SJSA1 (cell line): ENCODE results near the gene F2RL1. TPM values are rescaled to one million over a fixed set of nuclear protein-coding genes. Genes with fewer than 3 reads are reported as not detected.
"Not testable (repeated sequence)": the region's sequence is repeated elsewhere in the genome, so short reads cannot be mapped to it uniquely, and the experiment has no call there.

Experiments used
- DNase-seq, 2 experiments: peaks; one replicate each; pipeline ENCODE4 v3.0.0-alpha.2; 2015 to 2020; ENCODE audit warnings: low spot score in 2 of 2, low read depth in 1 of 2
- H3K27ac ChIP-seq: fragments of 250-450 bp; sonication (Bioruptor Pico); 2 replicates; pipeline ENCODE4 v1.5.1; 2020; ENCODE audit warnings: mild to moderate bottlenecking, moderate library complexity
- H3K27me3 ChIP-seq: fragments of 250-450 bp; sonication (Bioruptor Pico); replicated peaks from 2 replicates; pipeline ENCODE4 v1.5.1; 2020; ENCODE audit warnings: mild to moderate bottlenecking, moderate library complexity
- H3K36me3 ChIP-seq: fragments of 250-450 bp; sonication (Bioruptor Pico); 2 replicates; pipeline ENCODE4 v1.5.1; 2020; ENCODE audit warnings: mild to moderate bottlenecking
- H3K4me1 ChIP-seq: fragments of 250-450 bp; sonication (Bioruptor Pico); replicated peaks from 2 replicates; pipeline ENCODE4 v1.6.1; 2021; ENCODE audit warnings: mild to moderate bottlenecking
- H3K4me3 ChIP-seq: fragments of 250-450 bp; sonication (Bioruptor Pico); 2 replicates; pipeline ENCODE4 v1.5.1; 2020; ENCODE audit warnings: mild to moderate bottlenecking
- H3K9me3 ChIP-seq: fragments of 250-450 bp; sonication (Bioruptor Pico); replicated peaks from 2 replicates; pipeline ENCODE4 v1.5.1; 2020; ENCODE audit warnings: mild to moderate bottlenecking
- total RNA-seq: library from RNA; depleted of rRNA; stranded (reverse); fragments of >200 nt; shearing (Covaris generic); gene quantifications from 2 replicates; pipeline ENCODE4 v1.2.3, GENCODE V29; 2014

The F2RL1 gene
- total RNA-seq, 1 experiment from 2014 or later, result 1.2 TPM

GRCh38 chr5:76791461-76791860 is 27.4 kb upstream of the F2RL1 start:
- DNase-seq, result peak in 1 of 2 experiments; percentile 37
- peaks cover 3% of the 10 kb centered on the region; the same call in 1 of the 2 replicates for H3K9me3 ChIP-seq
- H3K27ac ChIP-seq, result peak overlapping the region; percentile 96

DNA sequence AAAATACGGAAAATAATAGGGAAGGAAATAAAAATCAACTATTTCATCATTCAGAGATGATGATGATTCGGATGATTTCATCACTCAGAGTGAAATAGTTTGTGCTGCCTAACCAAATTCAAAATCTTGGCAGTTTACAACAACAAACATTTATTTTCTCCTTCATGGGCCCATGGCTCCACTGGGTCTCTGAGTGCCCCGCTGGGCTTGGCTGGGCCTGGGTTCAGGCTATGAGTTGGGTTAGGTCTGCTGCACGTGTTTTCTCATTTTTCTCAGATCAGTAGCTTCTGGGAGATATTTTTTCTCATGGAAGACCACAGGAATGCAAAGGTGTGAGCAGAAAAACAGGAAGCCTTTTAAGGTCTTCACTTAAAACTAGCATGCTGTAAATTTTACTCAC is 24.0 kb upstream of the F2RL1 start:
- Histone ChIP-seq H3K27me3 (no peaks in the 10 kb centered on the region), H3K27ac (no peak overlapping the region), H3K4me1 (peaks cover 20% of the 10 kb centered on the region), H3K36me3 (no peaks in the 10 kb centered on the region), H3K9me3 (no peaks in the 10 kb centered on the region), H3K4me3 (no peak overlapping the region)
- DNase-seq, result no peak

More at GRCh38 chr5:76791461-76791860, 27.4 kb upstream of the F2RL1 start:
- H3K4me1 ChIP-seq, result peaks cover 27% of the 10 kb centered on the region
- no peaks in the 10 kb centered on the region for H3K36me3 ChIP-seq
- no peak overlapping the region for H3K4me3 ChIP-seq
- no peaks in the 10 kb centered on the region for H3K27me3 ChIP-seq

GRCh38 chr5:76799588-76799987 is 19.2 kb upstream of the F2RL1 start:
- H3K27ac ChIP-seq, result no peak overlapping the region
- no peak overlapping the region for H3K4me3 ChIP-seq
- no peaks in the 10 kb centered on the region for H3K9me3 ChIP-seq
- no peaks in the 10 kb centered on the region for H3K27me3 ChIP-seq
- H3K36me3 ChIP-seq, result no peaks in the 10 kb centered on the region
- DNase-seq, result no peak
- H3K4me1 ChIP-seq, result 0 out of 2 replicates have a peak, but pooled peaks cover 6% of the 10 kb centered on the region

DNA sequence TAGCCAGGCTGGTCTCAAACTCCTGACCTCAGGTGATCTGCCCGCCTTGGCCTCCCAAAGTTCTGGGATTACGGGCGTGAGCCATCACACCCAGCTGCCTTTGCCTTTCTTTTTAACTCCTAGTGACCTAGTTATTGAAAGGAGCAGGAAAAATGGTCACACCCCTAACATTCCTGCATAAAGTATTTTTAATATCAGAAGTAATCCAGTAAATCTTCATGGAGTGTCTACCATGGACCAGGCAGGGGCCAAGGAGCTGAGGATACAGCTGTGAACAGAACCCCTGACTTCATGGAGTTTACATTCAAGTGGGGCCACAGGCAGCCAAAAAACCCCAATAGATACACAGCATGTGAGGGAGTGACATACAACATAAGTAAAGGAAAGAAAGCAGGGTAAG is 18.3 kb upstream of the F2RL1 start:
- DNase-seq, result no peak
- Histone ChIP-seq H3K27me3 (no peaks in the 10 kb centered on the region), H3K9me3 (no peaks in the 10 kb centered on the region), H3K4me1 (peaks cover 11% of the 10 kb centered on the region), H3K4me3 (no peak overlapping the region), H3K27ac (no peak overlapping the region), H3K36me3 (no peaks in the 10 kb centered on the region)

DNA sequence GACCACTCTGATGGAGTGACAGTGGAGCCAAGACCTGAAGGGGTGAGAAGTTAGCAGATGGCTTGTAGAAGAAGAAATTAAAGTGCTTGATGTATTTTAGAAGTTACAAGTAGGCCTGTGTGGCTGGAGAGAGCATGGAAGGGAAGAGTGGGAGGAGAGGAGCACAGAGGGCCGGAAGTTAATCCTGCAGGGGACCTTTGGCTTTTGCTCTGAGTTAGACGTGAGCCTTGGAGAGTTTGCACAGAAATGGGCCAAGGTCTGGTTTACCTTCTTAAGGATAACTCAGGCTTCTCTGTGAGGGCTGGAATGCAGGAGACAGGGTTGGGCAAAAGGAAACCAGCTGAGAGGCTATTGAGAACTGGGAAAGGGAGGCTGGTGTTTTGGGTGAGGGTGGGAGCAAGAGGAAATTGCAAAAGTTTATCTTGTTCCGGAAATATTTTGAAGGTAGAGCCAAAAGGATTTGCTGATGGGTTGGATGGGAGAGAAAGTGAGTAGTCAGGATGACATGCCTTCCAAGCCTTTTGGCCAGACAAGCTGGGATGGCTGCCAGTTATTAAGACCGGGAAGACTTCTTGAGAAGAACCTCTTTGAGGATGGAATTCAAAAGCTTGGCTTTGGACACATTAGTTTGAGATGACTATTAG is 17.5 kb upstream of the F2RL1 start:
- DNase-seq, result no peak
- H3K9me3 ChIP-seq, result no peaks in the 10 kb centered on the region
- no peaks in the 10 kb centered on the region for H3K36me3 ChIP-seq
- no peak overlapping the region for H3K4me3 ChIP-seq
- no peak overlapping the region for H3K27ac ChIP-seq
- H3K27me3 ChIP-seq, result no peaks in the 10 kb centered on the region
- H3K4me1 ChIP-seq, result peaks cover 18% of the 10 kb centered on the region

- Histone ChIP-seq H3K27me3 (no peaks in the 10 kb centered on the region), H3K36me3 (no peaks in the 10 kb centered on the region), H3K4me1 (peaks cover 23% of the 10 kb centered on the region), H3K27ac (no peak overlapping the region), H3K4me3 (no peak overlapping the region), H3K9me3 (no peaks in the 10 kb centered on the region)
- no peak for DNase-seq
Observed at GRCh38 chr5:76801803-76802195, 17.0 kb upstream of the F2RL1 start.

DNA sequence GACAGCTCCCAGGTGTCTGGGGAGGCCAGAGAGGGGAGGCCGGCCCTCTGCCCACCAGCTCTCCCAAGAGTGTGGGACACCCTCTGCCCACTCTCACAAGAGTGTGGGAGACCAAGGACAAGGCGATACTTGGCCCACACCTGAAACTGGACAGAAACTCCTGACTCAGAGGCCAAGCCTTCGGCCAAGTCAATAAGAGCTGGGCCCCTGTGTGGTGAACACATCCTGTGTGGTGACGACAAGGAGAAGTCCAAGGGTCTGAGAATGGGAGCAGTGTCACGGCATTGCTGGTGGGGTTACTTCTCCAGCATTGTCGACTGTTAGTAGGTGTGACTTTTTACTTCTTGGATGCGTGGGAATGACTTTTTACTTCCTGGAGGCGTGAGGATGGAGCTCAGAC is 14.6 kb upstream of the F2RL1 start:
- Histone ChIP-seq H3K36me3 (no peaks in the 10 kb centered on the region), H3K4me1 (peaks cover 37% of the 10 kb centered on the region), H3K9me3 (no peaks in the 10 kb centered on the region), H3K27me3 (no peaks in the 10 kb centered on the region), H3K27ac (no peak overlapping the region), H3K4me3 (no peak overlapping the region)
- DNase-seq, result no peak

DNA sequence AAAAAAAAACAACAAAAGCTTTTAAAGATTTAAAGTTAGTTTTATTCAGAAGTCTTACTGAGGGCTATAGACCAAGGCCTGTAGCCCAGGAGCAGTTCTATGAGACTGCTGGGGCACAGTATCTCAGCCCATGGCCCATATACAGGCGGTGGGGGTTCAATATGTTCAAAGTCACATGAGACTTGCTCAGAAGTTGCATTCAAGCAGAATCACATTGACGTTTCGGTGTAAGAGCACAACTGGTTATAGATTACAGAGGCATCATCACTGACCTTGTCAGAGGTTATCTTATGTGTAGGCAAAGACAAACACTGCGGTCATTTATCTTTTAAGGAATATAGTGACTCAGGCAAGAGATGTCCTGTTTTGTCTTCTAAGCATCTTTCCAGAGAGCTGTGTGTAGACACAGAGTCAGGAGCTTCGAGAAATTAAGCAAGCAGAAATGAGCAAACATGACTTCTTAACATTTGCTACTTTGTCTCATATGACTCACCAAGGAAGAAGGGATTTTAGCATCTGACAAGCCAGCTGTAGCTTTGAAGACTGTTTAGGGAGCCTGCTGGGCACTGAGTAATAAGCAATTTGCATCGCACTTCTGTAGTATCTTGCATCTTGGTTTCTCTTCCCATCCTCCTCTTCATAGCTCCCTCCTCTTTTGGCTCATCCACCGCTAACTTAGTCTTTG is 12.9 kb upstream of the F2RL1 start:
- Histone ChIP-seq H3K36me3 (no peaks in the 10 kb centered on the region), H3K4me1 (peaks cover 46% of the 10 kb centered on the region), H3K27me3 (no peaks in the 10 kb centered on the region), H3K27ac (peak overlapping the region; percentile 26), H3K4me3 (no peak overlapping the region), H3K9me3 (no peaks in the 10 kb centered on the region)
- peak; percentile 62 to 77 for DNase-seq

DNA sequence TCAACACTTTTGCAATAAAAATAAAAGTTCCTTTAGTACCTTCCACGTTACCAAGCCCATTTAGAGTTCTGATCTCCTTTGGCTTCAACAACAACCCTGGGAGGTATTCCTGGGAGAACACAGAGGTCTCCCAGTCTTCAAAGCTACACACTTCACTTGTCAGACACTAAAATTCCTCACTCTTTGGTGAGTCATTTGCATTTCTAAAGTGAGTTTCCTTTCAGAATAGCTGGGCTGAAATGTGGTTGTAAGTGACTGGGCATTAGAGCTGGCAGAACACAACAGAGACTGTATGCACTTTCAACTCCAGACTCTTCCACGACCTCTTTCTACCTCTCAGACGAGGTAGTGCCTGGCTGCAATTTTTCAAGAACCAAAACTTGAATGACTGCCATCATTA is 11.5 kb upstream of the F2RL1 start:
- Histone ChIP-seq H3K4me1 (peaks cover 53% of the 10 kb centered on the region), H3K27me3 (no peaks in the 10 kb centered on the region), H3K36me3 (no peaks in the 10 kb centered on the region), H3K27ac (peak overlapping the region; percentile 47), H3K4me3 (no peak overlapping the region), H3K9me3 (no peaks in the 10 kb centered on the region)
- peak; percentile 43 to 66 for DNase-seq

DNA sequence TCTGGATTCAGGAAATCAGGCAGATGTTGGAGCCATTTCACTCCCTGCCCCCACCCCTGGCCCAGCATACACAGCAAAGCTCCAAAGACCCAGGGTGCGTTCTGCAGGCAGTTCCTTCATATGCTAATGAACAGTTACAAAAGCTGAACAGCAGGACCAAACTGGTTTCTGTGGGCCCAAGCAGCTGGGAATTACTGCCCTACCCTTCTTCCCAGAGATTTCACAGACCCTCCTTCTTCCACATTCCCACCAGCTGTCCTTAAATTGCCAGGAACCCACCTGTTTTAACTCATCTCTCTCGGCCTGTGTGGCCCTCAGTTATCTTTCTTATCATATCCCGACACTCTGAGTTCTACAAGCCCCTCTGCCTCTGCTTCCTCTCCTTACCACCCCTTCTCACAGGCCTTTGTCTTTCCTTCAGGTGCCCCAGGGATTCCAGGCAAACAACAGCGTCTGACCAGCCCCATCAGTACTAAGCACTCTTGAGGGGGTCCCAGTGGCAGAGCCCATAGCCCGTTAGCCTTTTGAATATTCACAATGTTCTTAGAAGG is 10.6 kb upstream of the F2RL1 start:
- peak overlapping the region; percentile 47; the same call in 1 of the 2 replicates for H3K27ac ChIP-seq
- H3K4me1 ChIP-seq, result peaks cover 53% of the 10 kb centered on the region
- no peaks in the 10 kb centered on the region for H3K9me3 ChIP-seq
- H3K36me3 ChIP-seq, result no peaks in the 10 kb centered on the region
- DNase-seq, result no peak
- H3K4me3 ChIP-seq, result no peak overlapping the region
- no peaks in the 10 kb centered on the region for H3K27me3 ChIP-seq

DNA sequence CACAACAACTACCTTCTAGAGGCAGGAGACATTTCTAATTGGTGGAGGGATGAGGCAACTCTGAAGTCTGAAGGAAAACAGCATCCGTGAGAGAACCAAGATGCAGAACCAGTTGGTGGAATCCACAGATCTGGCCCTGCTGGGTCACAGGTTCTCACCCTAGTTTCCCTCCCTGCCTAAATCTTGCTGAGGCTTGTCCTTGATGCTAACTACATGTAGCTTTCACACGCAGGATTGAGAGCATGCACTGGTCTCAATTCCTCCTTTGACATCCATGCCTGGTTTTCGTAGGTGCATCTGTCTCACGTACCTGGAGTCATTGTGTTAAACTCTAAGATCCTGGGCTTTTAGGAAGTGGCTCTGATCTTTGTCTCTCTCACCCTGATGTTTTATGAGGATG is 9.7 kb upstream of the F2RL1 start:
- Histone ChIP-seq H3K27me3 (no peaks in the 10 kb centered on the region), H3K4me1 (peaks cover 57% of the 10 kb centered on the region), H3K4me3 (no peak overlapping the region), H3K27ac (no peak overlapping the region), H3K36me3 (no peaks in the 10 kb centered on the region), H3K9me3 (no peaks in the 10 kb centered on the region)
- no peak for DNase-seq

DNA sequence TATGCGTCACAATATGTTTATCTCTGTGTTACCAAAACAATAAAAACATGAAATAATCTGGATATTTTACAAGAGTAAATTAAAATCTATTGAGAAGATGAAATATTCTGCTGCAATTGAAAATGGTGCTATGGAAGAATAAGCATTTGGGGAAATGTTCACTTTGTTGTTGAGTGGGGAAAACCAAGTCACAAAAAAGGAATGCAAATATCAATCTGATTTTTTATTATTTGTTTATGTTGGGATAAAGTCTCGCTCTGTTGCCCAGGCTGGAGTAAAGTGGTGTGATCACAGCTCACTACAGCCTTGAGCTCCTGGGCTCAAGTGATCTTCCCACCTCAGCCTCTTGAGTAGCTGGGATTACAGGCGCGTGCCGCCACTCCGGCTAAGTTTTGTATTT is 8.6 kb upstream of the F2RL1 start:
- Histone ChIP-seq H3K36me3 (no peaks in the 10 kb centered on the region), H3K4me1 (peaks cover 62% of the 10 kb centered on the region), H3K27ac (no peak overlapping the region), H3K4me3 (no peak overlapping the region), H3K27me3 (no peaks in the 10 kb centered on the region), H3K9me3 (no peaks in the 10 kb centered on the region)
- no peak for DNase-seq

- H3K4me3 ChIP-seq, result no peak overlapping the region
- DNase-seq, result peak in 1 of 2 experiments; percentile 13
- H3K27me3 ChIP-seq, result no peaks in the 10 kb centered on the region
- no peaks in the 10 kb centered on the region for H3K9me3 ChIP-seq
- H3K36me3 ChIP-seq, result no peaks in the 10 kb centered on the region
- no peak overlapping the region for H3K27ac ChIP-seq
- H3K4me1 ChIP-seq, result peaks cover 52% of the 10 kb centered on the region
Observed at GRCh38 chr5:76811214-76811613, 7.6 kb upstream of the F2RL1 start.

DNA sequence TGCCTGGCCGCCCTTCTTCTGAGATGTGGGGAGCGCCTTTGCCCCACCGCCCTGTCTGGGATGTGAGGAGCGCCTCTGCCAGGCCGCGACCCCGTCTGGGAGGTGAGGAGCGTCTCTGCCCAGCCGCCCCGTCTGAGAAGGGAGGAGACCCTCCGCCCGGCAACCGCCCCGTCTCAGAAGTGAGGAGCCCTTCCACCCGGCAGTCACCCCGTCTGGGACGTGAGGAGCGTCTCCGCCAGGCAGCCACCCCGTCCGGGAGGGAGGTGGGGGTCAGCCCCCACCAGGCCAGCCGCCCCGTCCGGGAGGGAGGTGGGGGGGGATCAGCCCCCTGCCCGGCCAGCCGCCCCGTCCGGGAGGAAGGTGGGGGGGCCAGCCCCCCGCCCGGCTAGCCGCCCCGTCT is 6.6 kb upstream of the F2RL1 start:
- not testable (repeated sequence) for H3K36me3 ChIP-seq, H3K27ac ChIP-seq, H3K9me3 ChIP-seq, H3K27me3 ChIP-seq, H3K4me3 ChIP-seq, DNase-seq
- H3K4me1 ChIP-seq, result peaks cover 42% of the 10 kb centered on the region
